Large intestine (tissue), 3 donors: ENCODE results near the gene PPA2. TPM values are rescaled to one million over a fixed set of nuclear protein-coding genes. Genes with fewer than 3 reads are reported as not detected.
"Not testable (repeated sequence)": the region's sequence is repeated elsewhere in the genome, so short reads cannot be mapped to it uniquely, and the experiment has no call there.

Experiments
- DNase-seq, 2 donors: peaks; one replicate each; pipeline versions ENCODE4 v3.0.0 to v3.0.0-alpha.2; 2013
- H3K27ac ChIP-seq: one replicate; pipeline ENCODE4 v1.5.1; 2013; ENCODE audit warnings: low read length
- H3K27me3 ChIP-seq: 2 replicates; pipeline ENCODE4 v1.6.1; 2013; ENCODE audit warnings: low read length; ENCODE audit not compliant: control insufficient read depth, insufficient read depth
- H3K36me3 ChIP-seq: 2 replicates; pipeline ENCODE4 v1.6.1; 2013; ENCODE audit warnings: low read length; ENCODE audit not compliant: control insufficient read depth, insufficient read depth
- H3K4me1 ChIP-seq: one replicate; pipeline ENCODE4 v1.6.1; 2013; ENCODE audit warnings: low read length; ENCODE audit not compliant: control insufficient read depth, insufficient read depth
- H3K4me3 ChIP-seq: one replicate; pipeline ENCODE4 v1.5.1; 2013; ENCODE audit warnings: low read length
- H3K9me3 ChIP-seq: one replicate; pipeline ENCODE4 v1.6.1; 2013; ENCODE audit warnings: mild to moderate bottlenecking, low read depth, low read length, moderate library complexity; ENCODE audit not compliant: control insufficient read depth
- WGBS: methylation state at CpG from one replicate; pipeline ENCODE4 v1.1.5; 2013; ENCODE audit warnings: low lambda C conversion rate; ENCODE audit not compliant: insufficient coverage; 5-methylcytosine and 5-hydroxymethylcytosine counted together
- polyA plus RNA-seq: library from polyadenylated mRNA; unstranded; fragments of 120-200 nt; gene quantifications from one replicate; pipeline ENCODE4 v1.2.1, GENCODE V29; 2013

The PPA2 gene
- polyA plus RNA-seq, 1 donor, result 96.4 TPM

DNA sequence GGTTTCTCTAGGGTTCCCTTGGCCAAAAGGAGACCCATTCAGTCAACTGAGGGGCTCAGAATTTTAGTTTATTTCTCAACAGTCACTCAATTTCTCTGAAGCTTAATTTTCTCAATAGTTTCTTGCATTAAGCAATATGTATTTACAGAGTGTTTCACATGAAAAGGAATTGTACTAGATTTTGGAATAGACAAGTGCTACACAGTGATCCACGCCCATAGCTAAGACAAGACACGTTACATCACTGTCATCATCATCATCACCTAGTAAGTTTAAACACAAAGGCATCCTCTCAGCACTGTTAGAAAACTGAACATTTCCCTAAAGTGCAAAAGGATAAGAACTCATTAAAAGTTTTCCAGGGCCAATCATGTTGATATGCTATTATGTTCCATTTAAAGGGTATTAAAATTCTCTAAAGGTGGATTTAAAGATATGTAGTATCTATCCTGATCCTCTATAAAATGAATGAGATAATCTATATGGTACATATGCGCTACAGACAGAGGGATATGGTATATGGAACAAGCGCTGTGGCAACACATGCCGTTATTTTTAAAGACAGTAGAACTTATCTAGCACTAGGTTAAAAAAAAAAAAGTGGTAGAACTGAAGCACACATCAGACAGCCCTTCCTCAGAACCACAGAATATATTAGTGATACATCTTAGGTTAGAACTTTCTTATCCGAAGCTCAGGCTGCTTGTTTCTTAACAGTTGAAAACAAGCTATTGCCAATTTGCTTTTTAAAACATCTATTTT is 12.1 kb downstream of the PPA2 start:
- Histone ChIP-seq H3K4me1 (no peaks in the 10 kb centered on the region), H3K4me3 (no peak overlapping the region), H3K36me3 (peaks cover 11% of the 10 kb centered on the region), H3K27ac (no peak overlapping the region), H3K27me3 (no peaks in the 10 kb centered on the region), H3K9me3 (no peaks in the 10 kb centered on the region)
- WGBS, result 97% methylated on average over 5 of the region's 6 CpGs
- DNase-seq, result no peak

DNA sequence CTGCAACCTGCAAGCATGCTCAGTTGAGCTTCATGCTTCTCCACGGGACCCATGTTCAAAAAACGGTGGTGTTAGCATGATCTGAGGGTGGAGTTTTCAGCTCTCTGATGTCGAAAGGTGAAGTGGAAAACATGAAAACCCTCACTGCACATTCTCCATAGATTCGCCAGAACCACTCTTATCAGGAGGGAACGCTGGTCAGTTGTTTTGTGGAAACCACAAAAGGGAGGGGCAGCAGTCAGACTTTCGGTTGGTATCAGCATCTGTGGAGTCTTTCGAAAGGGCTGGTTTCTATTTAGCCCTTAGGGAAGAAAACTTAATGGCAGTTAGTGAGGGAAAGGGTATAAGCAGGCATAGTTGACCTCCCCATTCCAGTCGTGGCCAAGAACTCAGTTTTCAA is 12.6 kb downstream of the PPA2 start:
- H3K27ac ChIP-seq, result no peak overlapping the region

DNA sequence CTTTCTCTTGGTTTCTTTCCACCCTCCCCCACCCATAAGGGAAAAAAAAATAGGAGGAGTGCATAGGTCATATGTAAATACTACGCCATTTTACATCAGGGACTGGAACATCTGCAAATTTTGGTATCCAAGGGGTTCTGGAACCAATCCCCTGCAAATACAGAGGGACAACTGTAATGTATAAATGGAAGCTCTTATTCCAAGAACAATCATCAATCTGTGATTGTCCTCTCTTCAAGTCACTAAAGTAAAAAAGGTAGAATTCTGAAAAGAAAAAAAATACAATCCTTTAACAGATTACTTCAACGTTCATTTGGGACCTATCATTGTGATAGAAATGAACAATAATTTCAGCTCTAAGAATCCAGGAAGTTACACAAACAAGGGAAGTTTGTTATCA is 13.6 kb downstream of the PPA2 start:
- no CpG with 5 or more reads among the region's 2 CpGs for WGBS
- H3K27ac ChIP-seq, result no peak overlapping the region
- DNase-seq, result no peak
- no peaks in the 10 kb centered on the region for H3K9me3 ChIP-seq
- H3K36me3 ChIP-seq, result peaks cover 6% of the 10 kb centered on the region
- no peaks in the 10 kb centered on the region for H3K27me3 ChIP-seq
- no peaks in the 10 kb centered on the region for H3K4me1 ChIP-seq
- H3K4me3 ChIP-seq, result no peak overlapping the region

More for the DNA sequence above, 12.6 kb downstream of the PPA2 start:
- Histone ChIP-seq H3K9me3 (no peaks in the 10 kb centered on the region), H3K36me3 (peaks cover 6% of the 10 kb centered on the region), H3K4me3 (no peak overlapping the region), H3K4me1 (no peaks in the 10 kb centered on the region), H3K27me3 (no peaks in the 10 kb centered on the region)
- WGBS, result no CpG with 5 or more reads among the region's 8 CpGs
- no peak for DNase-seq

DNA sequence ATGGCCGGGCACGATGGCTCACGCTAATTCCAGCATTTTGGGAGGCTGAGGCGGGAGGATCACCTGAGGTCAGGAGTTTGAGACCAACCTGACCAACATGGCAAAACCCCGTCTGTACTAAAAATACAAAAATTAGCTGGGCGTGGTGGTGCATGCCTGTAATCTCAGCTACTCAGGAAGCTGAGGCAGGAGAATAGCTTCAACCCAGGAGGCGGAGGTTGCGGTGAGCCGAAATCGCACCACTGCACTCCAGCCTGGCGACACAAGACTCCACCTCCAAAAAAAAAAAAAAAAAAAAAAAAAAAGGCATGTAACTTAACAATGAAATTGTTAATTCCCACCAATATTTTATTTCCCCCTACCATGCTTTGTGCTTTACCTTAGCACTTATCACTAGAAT is 15.3 kb downstream of the PPA2 start:
- H3K36me3 ChIP-seq, DNase-seq, H3K9me3 ChIP-seq, H3K4me1 ChIP-seq, H3K27me3 ChIP-seq, H3K4me3 ChIP-seq, H3K27ac ChIP-seq: not testable (repeated sequence)
- WGBS, result no CpG with 5 or more reads among the region's 11 CpGs

DNA sequence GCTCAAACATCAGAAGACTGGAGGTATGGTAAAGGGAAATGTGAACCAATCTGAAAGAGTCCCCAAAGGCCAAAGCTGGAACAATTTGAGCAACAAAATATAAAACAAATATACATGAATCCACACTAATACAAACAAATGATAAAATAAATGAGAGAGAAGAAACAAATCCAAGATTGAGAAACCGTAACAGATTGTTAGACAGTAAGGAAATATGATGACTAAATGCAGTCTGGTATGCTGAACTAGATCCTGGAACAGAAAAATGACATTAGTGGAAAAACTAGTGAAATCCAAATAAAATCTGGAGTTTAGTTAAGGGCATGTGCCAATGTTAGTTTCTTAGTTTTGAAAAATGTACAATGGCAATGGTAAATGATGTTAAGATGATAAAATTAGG is 15.9 kb downstream of the PPA2 start:
- Histone ChIP-seq H3K27ac (no peak overlapping the region), H3K9me3 (no peaks in the 10 kb centered on the region), H3K4me3 (no peak overlapping the region), H3K27me3 (no peaks in the 10 kb centered on the region), H3K36me3 (peaks cover 8% of the 10 kb centered on the region), H3K4me1 (no peaks in the 10 kb centered on the region)
- 100% methylated on average over 1 of the region's 1 CpG for WGBS
- no peak for DNase-seq

DNA sequence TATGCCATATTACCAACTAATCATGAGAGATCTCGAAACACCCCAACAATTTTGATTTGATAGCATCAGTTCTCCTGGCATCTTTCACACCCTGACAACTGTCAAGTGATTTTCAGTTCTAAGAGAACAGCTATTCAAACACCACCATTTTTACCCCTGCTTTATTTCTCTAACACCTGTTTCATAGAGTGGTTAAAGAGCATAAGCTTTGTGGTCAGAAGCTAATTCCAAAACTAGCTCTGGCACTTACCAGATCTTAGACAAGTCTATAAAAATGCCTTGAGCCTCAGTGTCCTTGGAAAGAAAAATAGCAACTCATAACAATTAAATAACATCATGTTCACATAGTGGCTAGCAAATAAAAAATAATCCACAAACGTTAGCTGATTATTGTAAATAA is 17.9 kb downstream of the PPA2 start:
- H3K4me3 ChIP-seq, result no peak overlapping the region
- no peaks in the 10 kb centered on the region for H3K9me3 ChIP-seq
- 100% methylated on average over 1 of the region's 2 CpGs for WGBS
- H3K4me1 ChIP-seq, result no peaks in the 10 kb centered on the region
- H3K36me3 ChIP-seq, result peaks cover 16% of the 10 kb centered on the region
- no peaks in the 10 kb centered on the region for H3K27me3 ChIP-seq
- DNase-seq, result no peak
- H3K27ac ChIP-seq, result no peak overlapping the region

DNA sequence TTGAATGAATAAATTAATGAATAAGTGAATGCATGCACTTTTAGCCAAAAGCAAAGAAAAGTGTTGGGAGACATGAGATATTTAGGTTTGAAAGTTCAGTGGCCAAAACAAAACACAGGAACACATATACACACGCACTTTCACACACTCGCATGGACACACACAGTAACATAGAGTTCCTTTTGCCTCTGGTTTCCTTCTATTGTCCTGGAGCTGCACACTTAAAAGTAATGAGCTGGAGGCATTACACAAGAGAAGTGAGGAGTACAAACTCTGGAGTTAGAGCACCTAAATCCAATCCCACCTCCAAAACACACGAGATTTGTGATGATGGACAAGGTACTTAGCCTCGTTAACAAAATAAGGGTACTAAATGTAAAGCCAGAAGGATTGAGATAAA is 18.7 kb downstream of the PPA2 start:
- H3K27ac ChIP-seq, result no peak overlapping the region

DNA sequence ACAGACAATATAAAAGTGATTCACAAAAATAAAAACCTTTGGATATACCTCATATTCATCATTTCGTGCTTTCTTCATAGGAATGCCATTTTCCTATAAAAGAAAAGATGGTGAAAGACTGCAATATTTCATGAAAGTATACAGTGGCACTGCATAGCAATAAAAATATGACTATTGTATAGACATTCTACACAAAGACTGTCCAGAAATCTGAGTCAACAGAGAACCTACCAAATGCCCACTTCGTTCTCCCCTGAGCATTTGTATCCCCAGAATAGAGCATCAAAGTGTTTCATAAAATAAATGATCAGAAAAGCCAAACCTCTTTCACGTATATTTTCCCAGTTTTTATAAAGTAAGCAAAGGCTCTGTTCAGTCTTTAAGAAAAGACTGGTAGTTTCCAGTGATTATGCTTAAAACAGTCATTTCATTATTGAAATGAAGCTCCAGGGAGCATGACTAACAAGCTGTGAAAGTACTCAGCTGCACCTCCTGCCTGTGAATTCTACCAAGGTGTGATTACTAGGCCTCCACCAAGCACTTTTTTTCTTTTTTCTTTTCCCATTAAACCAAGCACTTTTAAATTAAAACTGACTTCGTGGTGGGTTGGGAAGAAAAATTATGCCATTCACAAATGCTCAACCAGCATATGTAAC is 20.2 kb downstream of the PPA2 start:
- H3K4me1 ChIP-seq, result no peaks in the 10 kb centered on the region
- no peaks in the 10 kb centered on the region for H3K27me3 ChIP-seq
- no peak for DNase-seq
- H3K4me3 ChIP-seq, result no peak overlapping the region
- no peak overlapping the region for H3K27ac ChIP-seq
- 94% methylated on average over 2 of the region's 4 CpGs for WGBS
- peaks cover 14% of the 10 kb centered on the region for H3K36me3 ChIP-seq
- no peaks in the 10 kb centered on the region for H3K9me3 ChIP-seq

More for the DNA sequence above, 18.7 kb downstream of the PPA2 start:
- DNase-seq, result no peak
- Histone ChIP-seq H3K9me3 (no peaks in the 10 kb centered on the region), H3K36me3 (peaks cover 14% of the 10 kb centered on the region), H3K27me3 (no peaks in the 10 kb centered on the region), H3K4me1 (no peaks in the 10 kb centered on the region), H3K4me3 (no peak overlapping the region)
- WGBS, result no CpG with 5 or more reads among the region's 4 CpGs

DNA sequence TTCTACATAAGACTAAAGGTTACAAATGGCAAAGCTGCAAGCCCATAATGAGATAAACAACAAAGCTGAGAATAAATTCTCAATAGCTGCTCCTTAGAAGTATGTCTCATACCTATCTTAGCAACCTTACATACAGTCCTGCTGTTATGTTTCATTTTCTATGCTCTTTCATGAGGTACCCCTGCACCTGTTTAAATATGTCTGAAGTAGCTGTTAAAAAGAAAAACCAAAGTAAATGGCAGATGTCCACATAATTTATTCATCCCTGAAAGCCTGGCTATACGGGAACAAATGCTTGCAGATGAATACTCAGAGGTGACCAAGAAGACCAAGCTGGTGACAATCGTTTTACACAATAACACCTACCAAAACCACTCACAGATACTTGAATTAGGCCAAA is 22.5 kb downstream of the PPA2 start:
- no peak overlapping the region for H3K27ac ChIP-seq
- no peaks in the 10 kb centered on the region for H3K27me3 ChIP-seq
- peaks cover 16% of the 10 kb centered on the region for H3K36me3 ChIP-seq
- H3K4me3 ChIP-seq, result no peak overlapping the region
- no CpG with 5 or more reads among the region's 2 CpGs for WGBS
- no peak for DNase-seq
- no peaks in the 10 kb centered on the region for H3K4me1 ChIP-seq
- H3K9me3 ChIP-seq, result no peaks in the 10 kb centered on the region

DNA sequence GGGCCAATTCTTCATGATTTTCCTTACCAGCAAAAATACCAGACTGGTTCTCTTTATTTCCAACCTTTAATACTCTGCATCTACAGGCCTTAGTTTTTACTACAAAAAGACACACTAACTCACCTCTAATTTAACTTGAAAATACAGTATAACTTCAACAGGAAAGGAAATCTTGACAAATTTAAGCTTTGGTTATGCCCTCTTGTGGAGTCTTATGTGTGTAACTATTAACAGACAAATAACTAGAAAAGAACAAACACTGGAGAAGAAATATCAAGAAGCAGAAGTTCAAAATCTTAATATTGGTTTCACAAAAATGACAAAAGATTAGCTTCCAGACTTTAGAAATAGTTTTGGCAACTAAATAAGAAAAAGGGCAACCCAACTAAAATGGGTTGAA is 33.0 kb downstream of the PPA2 start:
- H3K36me3 ChIP-seq, result peaks cover 37% of the 10 kb centered on the region

DNA sequence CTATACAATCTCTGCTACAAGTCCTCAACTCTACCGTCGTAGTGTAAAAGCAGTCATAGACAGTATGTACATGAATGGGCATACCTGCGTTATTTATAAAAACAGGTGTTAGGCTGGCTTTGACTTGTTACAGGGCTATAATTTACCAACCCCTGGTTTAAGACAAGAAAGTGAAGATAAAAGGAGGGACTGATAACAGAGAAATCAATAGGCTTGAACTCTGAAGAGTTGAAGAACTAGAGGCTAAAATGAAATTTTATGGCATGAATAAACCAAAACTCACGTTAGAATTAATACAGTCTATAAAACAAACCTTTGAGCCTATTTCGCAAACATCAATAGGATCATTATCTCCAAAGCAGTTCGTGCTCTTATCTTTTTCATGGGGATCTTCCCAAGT is 36.2 kb downstream of the PPA2 start:
- Histone ChIP-seq H3K36me3 (peaks cover 47% of the 10 kb centered on the region), H3K4me3 (no peak overlapping the region), H3K27ac (no peak overlapping the region), H3K27me3 (no peaks in the 10 kb centered on the region), H3K9me3 (peaks cover 12% of the 10 kb centered on the region), H3K4me1 (no peaks in the 10 kb centered on the region)
- WGBS, result 24% methylated on average over 6 of the region's 6 CpGs
- DNase-seq, result peak in 1 of 2 donors; percentile 51

More for the DNA sequence above, 33.0 kb downstream of the PPA2 start:
- DNase-seq, result no peak
- H3K27me3 ChIP-seq, result no peaks in the 10 kb centered on the region
- no peak overlapping the region for H3K27ac ChIP-seq
- H3K9me3 ChIP-seq, result peaks cover 5% of the 10 kb centered on the region
- peaks cover 3% of the 10 kb centered on the region for H3K4me1 ChIP-seq
- no peak overlapping the region for H3K4me3 ChIP-seq
